ENCODE results near the gene PRKAG2. TPM values are rescaled to one million over a fixed set of nuclear protein-coding genes. Genes with fewer than 3 reads are reported as not detected.

The PRKAG2 gene
- total RNA-seq, 1 donor, result 13.2 TPM

DNA sequence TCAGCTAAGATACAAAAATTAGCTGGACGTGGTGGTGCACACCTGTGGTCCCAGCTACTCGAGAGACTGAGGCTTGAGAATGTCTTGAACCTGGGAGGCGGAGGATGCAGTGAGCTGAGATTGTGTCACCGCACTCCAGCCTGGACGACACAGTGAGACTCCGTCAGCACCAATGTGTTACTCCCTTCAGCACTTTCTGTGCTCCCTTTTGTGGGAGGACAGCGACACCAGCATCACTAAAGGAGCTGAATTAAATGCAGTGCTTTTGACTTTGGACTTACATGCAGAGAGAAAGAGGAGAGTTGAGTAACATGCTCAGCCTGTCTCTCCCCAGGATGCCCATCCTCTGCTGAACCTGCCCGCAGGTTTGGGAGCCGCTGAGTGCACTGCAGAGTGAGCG, 265.0 kb downstream of the PRKAG2 start:
- no peak for DNase-seq (ENCODE audit: low read depth in 2 of 3, low spot score in 2 of 3)

DNA sequence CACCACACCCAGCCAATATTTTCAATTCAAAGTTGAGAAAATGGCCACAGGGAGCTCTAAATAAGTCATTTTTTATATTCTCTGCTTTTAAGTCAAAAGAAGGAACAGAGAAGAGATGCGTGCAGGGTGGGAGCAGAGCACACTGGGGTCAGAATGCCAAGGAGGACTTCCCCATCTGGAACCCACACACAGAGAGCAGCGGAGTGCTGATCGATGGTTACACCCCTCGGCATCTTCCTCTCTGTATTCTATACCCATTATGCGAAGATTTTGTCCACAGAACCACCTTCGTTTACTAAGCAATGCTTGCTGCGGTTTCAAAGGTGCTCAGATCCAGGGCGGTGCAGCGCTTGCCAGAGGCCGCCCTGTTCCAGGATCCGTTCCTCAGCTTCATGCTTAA, 265.9 kb downstream of the PRKAG2 start:
- DNase-seq (ENCODE audit: low read depth in 2 of 3, low spot score in 2 of 3), result no peak

DNA sequence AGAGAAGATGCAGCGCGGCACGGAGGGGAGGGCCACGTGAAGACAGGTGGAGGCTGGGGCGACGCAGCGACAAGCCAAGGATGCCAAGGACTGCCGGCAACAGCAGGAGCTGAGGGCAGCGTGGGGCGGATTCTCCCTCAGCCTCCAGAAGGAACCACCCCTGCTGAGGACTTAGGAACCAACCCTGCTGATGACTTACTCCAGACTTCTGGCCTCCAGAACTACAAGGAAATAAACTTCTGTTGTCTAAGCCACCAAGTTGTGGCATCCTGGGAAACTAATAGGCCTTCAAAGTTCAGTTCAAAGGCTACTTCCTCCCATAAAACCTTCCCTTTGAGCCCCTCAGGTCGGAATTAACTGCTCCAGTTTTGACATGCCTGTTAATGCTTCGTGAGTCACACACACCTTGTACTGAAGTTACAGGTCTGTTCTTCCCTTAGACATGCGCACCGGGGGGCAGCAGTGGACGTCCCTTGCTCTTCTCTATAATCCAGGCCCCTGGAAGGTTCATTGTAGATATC, 268.8 kb downstream of the PRKAG2 start:
- peak in 1 of 3 donors; percentile 13 for DNase-seq (ENCODE audit: low read depth in 2 of 3, low spot score in 2 of 3)

DNA sequence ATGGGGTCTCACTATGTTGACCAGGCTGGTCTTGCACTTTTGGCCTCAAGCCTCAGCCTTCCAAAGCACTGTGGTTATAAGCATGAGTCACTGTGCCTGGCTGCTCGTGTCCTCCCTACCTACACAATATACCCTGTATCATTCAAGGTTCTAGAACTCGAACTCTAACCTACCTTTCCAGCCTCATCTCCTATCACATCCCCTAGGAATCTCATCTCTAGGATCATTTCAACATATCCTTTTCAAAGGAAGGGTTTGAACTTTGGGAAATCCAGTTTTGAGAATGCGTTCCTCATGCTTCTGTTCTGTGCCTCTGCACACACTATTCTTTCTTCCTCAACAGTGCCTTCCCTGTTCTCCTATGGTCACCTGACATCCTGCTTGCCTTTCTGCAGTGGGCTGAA, 269.4 kb downstream of the PRKAG2 start:
- DNase-seq (ENCODE audit: low read depth in 2 of 3, low spot score in 2 of 3), result no peak

DNA sequence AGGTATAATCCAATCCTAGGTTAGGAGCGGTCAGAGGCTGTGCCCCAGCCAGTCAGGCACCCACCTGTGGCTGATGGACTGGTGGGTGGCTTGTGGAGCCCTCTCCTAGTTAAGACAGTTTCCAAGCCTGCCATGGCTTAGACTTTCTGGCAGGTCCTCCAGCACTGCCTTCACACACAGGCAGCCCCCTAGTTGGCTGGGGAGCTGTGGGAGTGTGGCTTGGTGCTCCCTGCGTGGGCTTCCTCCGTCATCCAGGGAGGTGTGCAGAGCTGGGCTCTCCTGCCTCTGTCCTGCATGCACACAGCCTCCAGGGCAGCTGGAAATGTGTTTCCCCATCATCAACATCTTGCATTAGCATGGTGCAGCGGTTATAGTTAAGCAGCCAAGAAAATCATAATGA, 273.0 kb downstream of the PRKAG2 start:
- DNase-seq (ENCODE audit: low read depth in 2 of 3, low spot score in 2 of 3), result no peak

DNA sequence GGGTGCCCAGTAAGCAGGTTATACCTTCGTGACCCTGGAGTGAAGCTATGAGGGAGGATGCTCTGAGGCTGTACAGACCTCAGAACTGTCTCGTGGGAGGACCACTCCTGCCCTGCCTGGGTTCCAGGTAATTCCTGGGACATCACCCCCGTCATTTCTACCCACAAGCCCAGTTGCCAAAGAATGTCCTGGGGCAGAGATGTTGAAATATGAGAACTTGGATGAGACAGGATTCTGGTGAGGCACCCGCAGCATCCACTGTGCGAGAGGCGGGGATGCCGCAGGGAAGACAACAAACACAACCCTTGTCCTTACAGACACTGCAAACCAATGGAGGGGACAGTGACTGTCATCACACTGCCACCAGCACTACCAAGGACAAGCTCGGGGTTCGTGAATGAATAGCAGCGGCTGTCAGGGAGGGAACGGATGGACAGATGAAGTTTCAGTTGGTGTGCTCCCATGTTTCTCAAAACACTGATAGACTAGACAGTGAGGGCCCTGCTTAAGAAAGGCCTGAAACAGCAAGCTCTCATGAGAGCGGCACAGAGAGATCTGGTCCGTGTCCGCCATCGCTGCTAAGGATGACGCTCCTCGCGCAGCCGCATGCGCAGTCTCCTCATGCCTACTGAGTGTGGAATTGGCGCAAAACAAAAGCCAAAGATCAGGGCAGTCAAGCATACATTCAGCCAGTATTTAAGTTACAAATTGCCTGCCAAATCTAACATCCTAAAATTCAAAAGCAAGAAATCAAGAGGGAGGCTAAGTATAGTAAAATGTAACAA, 275.2 kb downstream of the PRKAG2 start:
- no peak for DNase-seq (ENCODE audit: low read depth in 2 of 3, low spot score in 2 of 3)

DNA sequence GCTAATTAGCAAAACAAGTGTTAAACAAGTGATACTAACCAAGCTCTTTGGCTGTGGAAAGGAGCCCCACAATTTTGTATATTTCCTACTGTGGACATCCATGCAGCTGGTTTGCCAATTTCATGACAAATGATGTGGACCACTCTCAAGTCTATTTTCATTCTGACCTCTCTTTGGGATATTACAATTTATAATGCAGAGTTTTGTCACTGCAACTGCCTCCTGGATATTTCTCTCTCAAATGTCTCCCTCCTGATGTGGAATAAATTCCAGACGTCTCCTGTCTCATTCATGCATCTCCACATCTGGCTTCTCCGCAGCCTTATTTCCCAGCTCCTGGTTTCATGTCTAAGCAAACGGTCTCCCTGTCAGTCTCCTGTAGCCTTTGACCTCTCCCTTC, 276.6 kb downstream of the PRKAG2 start:
- no peak for DNase-seq (ENCODE audit: low read depth in 2 of 3, low spot score in 2 of 3)

DNA sequence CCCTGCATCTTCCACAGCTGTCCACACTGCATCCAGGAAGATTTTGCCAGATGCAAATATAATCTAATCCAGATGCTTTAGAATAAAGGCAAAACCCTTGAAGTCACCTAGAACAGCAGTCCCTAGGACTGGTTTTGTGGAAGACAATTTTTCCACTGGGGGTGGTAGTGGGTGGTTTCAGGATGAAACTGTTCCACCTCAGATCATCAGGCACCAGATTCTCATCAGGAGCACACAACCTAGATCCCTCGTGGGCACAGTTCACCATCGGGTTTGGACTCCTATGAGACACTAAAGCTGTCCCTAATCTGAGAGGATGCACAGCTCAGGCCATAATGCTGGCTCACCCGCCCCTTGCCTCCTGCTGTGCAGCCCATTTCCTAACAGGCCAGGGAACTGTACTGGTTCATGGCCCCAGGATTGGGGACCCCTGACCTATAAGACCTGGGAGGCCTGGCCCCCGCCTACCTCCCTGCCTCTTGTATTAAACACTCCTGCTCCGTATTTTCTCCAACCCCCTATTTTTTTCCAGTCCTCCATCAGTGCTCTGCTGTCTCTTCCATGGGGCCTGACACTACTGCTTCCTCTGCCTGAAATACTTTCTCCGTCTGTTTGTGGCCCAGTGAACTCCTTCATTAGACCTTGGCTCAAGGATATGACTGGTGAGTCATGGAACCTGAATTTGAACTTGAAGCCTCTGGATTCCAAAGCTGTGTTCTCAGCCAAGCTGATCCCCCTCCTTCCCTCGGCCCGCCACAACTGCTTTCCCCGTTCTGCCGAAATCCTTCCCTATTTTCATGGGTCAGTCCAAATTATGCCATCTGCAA, 277.3 kb downstream of the PRKAG2 start:
- no peak for DNase-seq (ENCODE audit: low read depth in 2 of 3, low spot score in 2 of 3)

DNA sequence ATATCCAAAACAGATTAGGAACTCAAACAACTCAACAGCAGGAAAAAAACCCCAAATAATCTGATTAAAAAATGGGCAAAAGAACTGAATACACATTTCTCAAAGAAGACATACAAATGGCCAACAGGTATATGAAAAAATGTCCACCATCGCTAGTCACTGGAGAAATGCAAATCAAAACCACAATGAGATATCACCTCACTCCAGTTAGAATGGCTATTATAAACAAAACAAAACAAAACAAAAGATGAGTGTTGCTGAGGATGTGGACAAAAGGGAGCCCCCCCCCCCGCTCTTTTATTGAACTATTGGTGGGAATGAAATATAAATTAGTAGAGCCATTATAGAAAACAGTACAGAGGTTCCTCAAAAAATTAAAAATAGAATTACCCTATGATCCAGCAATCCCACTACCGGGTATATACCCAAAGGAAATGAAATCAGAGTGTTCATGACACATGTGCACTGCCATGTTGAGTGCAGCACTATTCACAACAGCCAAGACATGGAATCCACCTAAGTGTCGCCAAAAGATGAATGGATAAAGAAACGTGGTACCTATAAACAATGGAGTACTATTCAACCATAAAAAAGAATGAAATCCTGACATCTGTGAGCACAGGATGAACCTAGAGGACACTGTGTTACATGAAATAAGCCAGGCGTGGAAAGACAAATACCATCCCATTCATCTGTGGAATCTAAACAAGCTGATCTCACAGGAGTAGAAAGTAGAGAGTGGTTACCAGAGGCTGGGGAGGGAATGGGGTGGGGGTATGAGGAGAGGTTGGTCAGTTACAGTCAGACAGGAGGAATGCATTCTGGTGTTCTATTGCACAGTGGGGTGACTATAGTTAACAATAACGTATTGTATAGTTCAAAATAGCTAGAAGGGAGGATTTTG, 279.1 kb downstream of the PRKAG2 start:
- no peak for DNase-seq (ENCODE audit: low read depth in 2 of 3, low spot score in 2 of 3)

DNA sequence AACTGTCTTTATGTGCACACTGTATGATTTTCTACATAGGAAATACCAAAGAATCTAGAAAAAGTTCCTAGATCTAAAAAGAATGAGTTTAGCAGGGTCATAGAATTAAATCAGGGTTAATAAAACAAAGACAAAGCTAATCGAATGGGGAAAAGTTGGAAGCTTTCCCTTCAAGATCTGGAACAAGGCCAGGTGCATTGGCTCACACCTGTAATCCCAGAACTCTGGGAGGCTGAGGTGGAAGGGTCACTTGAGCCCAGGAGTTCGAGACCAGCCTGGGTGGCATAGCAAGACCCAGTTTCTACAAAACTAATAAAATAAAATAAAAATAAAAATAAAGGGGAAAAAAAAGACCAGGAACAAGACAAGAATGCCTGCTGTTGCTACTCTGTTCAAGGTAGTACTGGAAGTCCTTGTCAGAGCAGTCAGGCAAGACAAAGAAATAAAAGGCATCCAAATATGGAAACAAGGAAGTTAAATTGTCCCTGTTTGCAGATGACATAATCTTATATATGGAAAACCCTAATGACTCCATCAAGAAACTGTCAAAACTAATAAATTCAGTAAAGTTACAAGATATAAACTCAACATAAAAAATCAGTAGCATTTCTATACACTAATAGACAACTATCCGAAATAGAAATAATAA, 281.1 kb downstream of the PRKAG2 start:
- no peak for DNase-seq (ENCODE audit: low read depth in 2 of 3, low spot score in 2 of 3)

DNA sequence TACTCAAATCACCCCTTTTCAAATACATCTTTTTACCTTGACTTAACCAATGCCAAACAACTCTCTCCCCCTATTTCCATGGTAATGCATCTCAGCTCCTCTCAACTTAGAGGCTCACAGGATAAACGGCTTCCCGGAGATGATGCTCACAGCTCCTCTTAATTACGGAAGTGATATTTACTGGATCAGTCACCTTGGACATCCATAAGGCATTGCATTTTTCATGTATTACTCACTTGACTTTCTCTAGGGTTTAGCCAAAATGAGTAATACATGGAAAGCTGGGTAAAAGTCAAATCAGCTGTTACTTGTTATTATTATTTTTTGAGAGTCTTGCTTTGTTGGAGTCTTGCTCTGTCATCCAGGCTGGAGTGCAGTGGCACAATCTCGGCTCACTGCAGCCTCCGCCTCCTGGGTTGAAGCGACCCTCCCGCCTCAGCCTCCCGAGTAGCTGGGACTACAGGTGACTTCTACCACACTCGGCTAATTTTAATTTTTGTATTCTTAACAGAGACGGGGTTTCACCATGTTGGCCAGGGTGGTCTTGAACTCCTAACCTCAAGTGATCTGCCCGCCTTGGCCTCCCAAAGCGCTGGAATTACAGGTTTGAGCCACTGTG, 283.9 kb downstream of the PRKAG2 start:
- no peak for DNase-seq (ENCODE audit: low read depth in 2 of 3, low spot score in 2 of 3)

DNA sequence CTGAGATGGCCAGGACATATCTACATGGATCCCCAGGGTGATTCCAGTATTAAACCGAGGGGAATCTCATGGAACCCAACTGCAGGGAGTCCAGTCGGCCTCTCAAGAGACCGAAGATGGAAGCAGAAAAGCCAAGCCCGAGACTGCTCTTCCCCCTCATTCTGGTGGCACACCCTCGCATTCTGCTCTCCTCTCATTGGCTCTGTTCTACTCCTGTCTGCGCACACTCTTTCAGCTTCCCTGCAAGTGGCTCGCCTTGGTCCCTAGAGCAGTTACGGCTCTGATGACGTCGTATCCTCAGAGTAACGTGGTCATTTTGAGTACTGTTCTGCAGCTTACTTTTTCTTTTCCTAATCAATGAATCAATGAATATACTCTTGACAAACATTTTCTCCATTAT, 284.6 kb downstream of the PRKAG2 start:
- no peak for DNase-seq (ENCODE audit: low read depth in 2 of 3, low spot score in 2 of 3)

DNA sequence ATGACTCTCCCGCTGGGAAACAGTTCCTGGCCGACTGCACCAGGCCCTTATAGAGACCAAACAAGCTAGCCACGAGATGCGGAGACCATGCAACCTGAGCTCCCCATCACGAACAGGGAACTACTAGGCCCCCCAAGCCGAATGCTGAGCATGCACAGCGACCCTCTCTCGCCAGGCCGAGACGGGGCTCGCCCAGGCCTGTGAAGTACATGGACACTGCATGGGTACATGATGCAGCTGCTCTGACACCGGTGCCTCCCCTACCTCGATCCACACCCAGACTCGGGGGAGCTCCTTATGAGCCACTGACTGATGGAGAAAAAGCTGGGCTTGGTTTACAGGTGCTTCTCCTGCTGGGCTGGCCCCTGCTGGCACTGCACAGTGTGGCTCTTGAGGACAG, 285.0 kb downstream of the PRKAG2 start:
- no peak for DNase-seq (ENCODE audit: low read depth in 2 of 3, low spot score in 2 of 3)

DNA sequence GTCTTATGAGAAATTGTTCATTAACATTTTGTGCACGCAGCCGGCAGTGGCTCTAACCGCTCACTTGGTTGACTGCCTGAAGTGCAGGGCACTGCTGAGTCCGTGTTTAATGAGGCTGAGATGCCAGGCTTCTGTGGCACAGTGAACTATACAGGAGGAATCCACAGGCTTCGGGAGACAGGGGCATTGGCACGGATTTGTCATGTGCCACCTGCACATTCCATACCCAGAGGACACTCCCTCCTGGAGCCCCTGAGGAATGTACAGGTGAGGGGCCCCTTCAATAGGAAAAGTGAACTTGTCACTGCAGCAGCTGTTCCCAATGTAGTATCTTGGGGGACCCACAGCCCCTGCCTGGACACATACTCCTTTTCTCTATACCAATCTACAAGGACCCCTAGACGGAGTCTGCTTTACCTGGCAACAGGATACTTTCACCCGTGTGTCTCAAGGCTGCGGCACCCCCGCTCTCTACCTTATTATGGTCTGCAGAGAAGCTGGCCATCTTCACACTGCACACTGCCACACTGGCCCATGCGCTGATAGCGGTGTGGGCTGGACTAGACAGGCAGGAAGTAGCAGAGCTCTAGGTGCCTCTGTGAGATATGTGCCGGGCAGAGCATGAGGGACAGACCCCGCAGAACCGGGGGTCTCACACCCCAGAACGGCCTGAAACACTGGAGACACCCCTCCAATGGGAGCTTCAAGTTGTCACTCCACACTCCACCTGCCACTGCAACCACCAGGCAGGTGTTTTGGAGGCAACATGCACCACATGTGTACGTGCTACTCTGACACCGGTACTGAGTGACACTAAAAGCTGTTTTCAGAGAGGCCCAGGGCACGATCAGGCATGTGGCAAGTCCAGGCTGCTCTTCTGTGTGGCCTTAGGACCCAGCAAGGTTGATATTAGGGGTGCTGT, 285.8 kb downstream of the PRKAG2 start:
- DNase-seq (ENCODE audit: low read depth in 2 of 3, low spot score in 2 of 3), result no peak

DNA sequence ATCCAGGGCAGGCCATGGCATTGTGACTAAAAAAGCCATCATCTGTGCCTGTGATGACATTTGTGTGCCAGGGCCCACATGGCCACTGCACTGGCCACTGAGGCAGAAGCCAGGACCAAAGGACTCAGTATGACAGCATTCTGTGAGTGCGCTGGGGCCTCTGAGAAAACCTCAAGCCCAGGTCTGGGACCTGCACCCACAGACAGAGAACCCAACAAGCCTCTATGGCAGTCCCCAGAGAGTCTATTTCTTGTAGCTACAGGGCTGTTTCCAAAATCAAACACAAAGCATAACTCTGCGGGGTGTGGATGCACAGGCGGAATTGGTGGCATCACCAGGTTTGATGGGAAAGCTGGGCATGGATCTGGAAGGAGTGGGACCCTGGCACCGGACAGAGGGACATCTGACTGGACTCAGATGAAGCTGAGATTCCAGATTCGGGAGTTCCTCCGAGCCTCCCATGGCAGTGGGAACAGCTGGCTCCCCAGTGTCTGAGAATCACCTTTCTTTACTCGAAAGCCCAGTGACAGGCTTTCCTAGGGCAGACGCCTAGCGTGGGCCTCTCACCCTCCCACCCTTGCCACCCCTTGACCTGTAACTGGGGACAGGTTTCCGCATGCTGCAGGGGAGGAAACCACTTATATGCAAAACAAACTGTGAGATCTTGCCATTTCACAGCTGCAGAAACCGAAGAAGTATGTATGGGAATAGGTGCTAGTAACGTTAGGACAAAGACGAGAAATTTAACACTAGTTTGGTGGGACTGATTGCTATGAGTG, 286.7 kb downstream of the PRKAG2 start:
- DNase-seq (ENCODE audit: low read depth in 2 of 3, low spot score in 2 of 3), result no peak

DNA sequence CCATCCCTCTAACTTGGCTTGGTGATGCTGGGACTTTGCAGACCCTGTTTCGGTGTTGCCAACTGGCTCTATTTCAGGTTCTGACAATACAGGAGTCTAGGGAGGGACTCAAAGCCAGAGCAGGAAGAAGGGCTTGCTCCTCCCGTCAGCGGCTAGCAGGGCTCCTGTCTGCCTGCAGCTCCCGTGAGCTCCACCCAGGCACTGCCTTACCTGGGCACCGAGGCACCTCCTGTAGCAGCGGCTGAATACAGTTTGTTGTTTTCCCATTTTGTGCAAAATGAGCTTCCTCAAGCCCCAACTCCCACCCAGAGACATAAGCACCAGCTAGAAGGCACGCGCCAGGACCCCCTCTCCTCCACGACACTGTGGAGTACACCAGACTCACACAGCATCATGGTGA, 287.9 kb downstream of the PRKAG2 start:
- DNase-seq (ENCODE audit: low read depth in 2 of 3, low spot score in 2 of 3), result no peak

DNA sequence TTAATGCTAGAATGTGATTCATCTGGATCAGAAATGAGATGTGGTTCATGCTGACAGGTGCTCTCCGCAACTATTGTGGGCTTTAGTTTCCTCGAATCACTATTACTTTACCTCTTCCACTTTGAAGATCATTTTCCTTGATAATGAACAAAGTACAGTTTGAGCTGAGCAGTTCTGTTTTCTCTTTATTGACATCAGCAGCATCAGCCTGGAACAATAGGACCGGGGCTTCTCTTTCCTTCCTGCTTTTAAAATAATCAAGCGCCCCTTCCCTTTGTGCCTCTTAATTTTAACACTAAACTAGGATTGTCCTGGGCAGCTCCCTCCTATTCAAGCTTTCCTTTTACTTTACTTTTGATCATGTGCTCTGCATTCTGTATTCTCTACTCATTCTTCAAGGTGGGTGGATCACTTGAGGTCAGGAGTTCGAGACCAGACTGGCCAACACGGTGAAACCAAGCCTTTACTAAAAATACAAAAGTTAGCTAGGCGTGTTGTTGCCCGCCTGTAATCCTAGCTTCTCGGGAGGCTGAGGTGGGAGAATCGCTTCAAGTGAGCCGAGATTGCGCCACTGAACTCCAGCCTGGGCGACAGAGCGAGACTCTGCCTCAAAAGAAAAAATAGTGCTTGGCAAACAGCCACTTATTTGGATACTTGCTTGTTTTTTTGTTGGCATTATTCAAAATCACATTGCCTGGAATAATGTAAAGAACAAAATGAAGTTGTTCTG, 290.2 kb downstream of the PRKAG2 start:
- no peak for DNase-seq (ENCODE audit: low read depth in 2 of 3, low spot score in 2 of 3)

Measured in hematopoietic multipotent progenitor cell (in vitro differentiated cells).